Keratinocyte (primary cell): Measurements from ENCODE around the gene LPIN1. TPM values are rescaled to one million over a fixed set of nuclear protein-coding genes. Genes with fewer than 3 reads are reported as not detected.

Experiments used
- DNase-seq: peaks from one replicate; pipeline ENCODE4 v3.0.0-alpha.2; 2011; ENCODE audit warnings: low read depth, missing footprints, low spot score
- FAIRE-seq: peaks from 2 replicates; lab custom pipeline; 2011; peaks lifted over from hg19 to GRCh38; lab: Jason Lieb, UNC
- H2AFZ ChIP-seq: 2 replicates; pipeline ENCODE4 v1.6.0; 2012; ENCODE audit warnings: low read length, control low read depth, inconsistent platforms; ENCODE audit not compliant: control insufficient read depth
- H3K27ac ChIP-seq: 2 replicates; pipeline ENCODE4 v1.5.1; 2011; ENCODE audit warnings: low read length; ENCODE audit not compliant: control insufficient read depth, insufficient read depth
- H3K27me3 ChIP-seq: 3 replicates; pipeline ENCODE4 v1.6.0; 2011; ENCODE audit warnings: low read length; ENCODE audit not compliant: control insufficient read depth, insufficient read depth; ENCODE audit errors: extremely low read depth
- H3K36me3 ChIP-seq, 2 experiments: 2 replicates in 1 of 2; 3 replicates in 1 of 2; pipeline ENCODE4 v1.5.1; 2011; ENCODE audit warnings: low read length in 2 of 2, mild to moderate bottlenecking in 1 of 2; ENCODE audit not compliant: control insufficient read depth in 2 of 2, insufficient read depth in 2 of 2; ENCODE audit errors: extremely low read depth in 1 of 2
- H3K4me1 ChIP-seq: 3 replicates; pipeline ENCODE4 v1.5.1; 2011; ENCODE audit warnings: low read length; ENCODE audit not compliant: control insufficient read depth, insufficient read depth; ENCODE audit errors: extremely low read depth
- H3K4me2 ChIP-seq: 3 replicates; pipeline ENCODE4 v1.6.0; 2011; ENCODE audit warnings: low read depth, low read length; ENCODE audit not compliant: control insufficient read depth, insufficient read depth; ENCODE audit errors: extremely low read depth
- H3K4me3 ChIP-seq, 3 experiments: fragments of 200-600 bp in 1 of 3; sonication (generic) in 1 of 3; 2 replicates in 2 of 3; 3 replicates in 1 of 3; pipeline ENCODE4 v1.5.1; 2011 to 2016; ENCODE audit warnings: low read length in 3 of 3, mild to moderate bottlenecking in 3 of 3, control low read depth in 2 of 3, inconsistent platforms in 1 of 3, low read depth in 1 of 3, mixed read lengths in 1 of 3, mixed run types in 1 of 3, moderate library complexity in 1 of 3; ENCODE audit not compliant: control insufficient read depth in 2 of 3, insufficient read depth in 2 of 3; ENCODE audit errors: extremely low read depth in 1 of 3
- H3K79me2 ChIP-seq: 2 replicates; pipeline ENCODE4 v1.6.0; 2012; ENCODE audit warnings: low read length; ENCODE audit not compliant: control insufficient read depth, insufficient read depth
- H3K9ac ChIP-seq: 3 replicates; pipeline ENCODE4 v1.6.0; 2011; ENCODE audit warnings: low read length; ENCODE audit not compliant: control insufficient read depth, insufficient read depth; ENCODE audit errors: extremely low read depth
- H3K9me1 ChIP-seq: 3 replicates; pipeline ENCODE4 v1.6.0; 2011; ENCODE audit warnings: low read length; ENCODE audit not compliant: control insufficient read depth, insufficient read depth; ENCODE audit errors: extremely low read depth
- H3K9me3 ChIP-seq: 2 replicates; pipeline ENCODE4 v1.5.1; 2012; ENCODE audit warnings: low read depth, low read length; ENCODE audit not compliant: control insufficient read depth
- H4K20me1 ChIP-seq: 3 replicates; pipeline ENCODE4 v1.6.0; 2011; ENCODE audit warnings: low read length; ENCODE audit not compliant: control insufficient read depth, insufficient read depth; ENCODE audit errors: extremely low read depth
- CTCF ChIP-seq, 3 experiments: IDR thresholded peaks in 1 of 3; conservative IDR thresholded peaks in 1 of 3; optimal IDR thresholded peaks in 1 of 3; 2 replicates in 2 of 3; 3 replicates in 1 of 3; pipeline versions ENCODE3 to v1.5.1; 2011; ENCODE audit warnings: low read length in 3 of 3, mild to moderate bottlenecking in 3 of 3, moderate library complexity in 2 of 3, control low read depth in 1 of 3, inconsistent platforms in 1 of 3; ENCODE audit not compliant: insufficient read depth in 2 of 3; ENCODE audit errors: extremely low read depth in 1 of 3
- EZH2 ChIP-seq: IDR thresholded peaks from one replicate; pipeline ENCODE4 v1.6.1; 2012; ENCODE audit warnings: inconsistent platforms, mild to moderate bottlenecking, low read length, moderate library complexity
- dilution Hi-C: fragments of 300-500 bp; cut with MboI; formaldehyde crosslinking; loops from one replicate; pipeline ENCODE4 v1.7.0; 2020; ENCODE audit warnings: low sequenced_read_pairs; ENCODE audit not compliant: extremely low pct_ligation_motif_present
- polyA plus RNA-seq, 5 experiments: library from polyadenylated mRNA; depleted of rRNA in 3 of 5; stranded (reverse) in 3 of 5; stranded (forward) in 1 of 5; unstranded in 1 of 5; fragments of >200 nt; gene quantifications; 1 replicate in 1 of 5; 2 replicates in 3 of 5; 3 replicates in 1 of 5; pipeline versions ENCODE4 v1.2.1 to v1.2.3, GENCODE V29; 2011 to 2012; ENCODE audit warnings: missing spikeins in 2 of 5, low read depth in 1 of 5, low replicate concordance in 1 of 5

Gene LPIN1
- polyA plus RNA-seq, 1 donor (not counting 4 experiments of a cell fraction or from before 2014, with no cell fraction given): 79.6 TPM

- peaks cover 12% of the 10 kb centered on the region for H3K27me3 ChIP-seq
- dilution Hi-C loops: no loop called here
- FAIRE-seq (no peak), DNase-seq (no peak)
- no peak overlapping the region for H3K9ac ChIP-seq
- H3K9me1 ChIP-seq: no peaks in the 10 kb centered on the region
- H3K79me2 ChIP-seq: no peaks in the 10 kb centered on the region
- H3K27ac ChIP-seq: no peak overlapping the region
- H3K4me3 ChIP-seq: no peak overlapping the region
- no peak for TF ChIP-seq EZH2
- no peak for TF ChIP-seq CTCF (optimal IDR thresholded peaks at IDR 0.05 in 1 of 3, IDR thresholded peaks at IDR 0.05 in 1 of 3, conservative IDR thresholded peaks at IDR 0.05 in 1 of 3; ENCODE audit: extremely low read depth in 1 of 3, insufficient read depth in 2 of 3, low read length in 3 of 3)
- no peaks in the 10 kb centered on the region for H3K36me3 ChIP-seq
- no peaks in the 10 kb centered on the region for H4K20me1 ChIP-seq
- no peaks in the 10 kb centered on the region for H3K4me1 ChIP-seq
- H3K4me2 ChIP-seq: no peak overlapping the region
- H2AFZ ChIP-seq: no peak overlapping the region
- no peaks in the 10 kb centered on the region for H3K9me3 ChIP-seq
Measured at GRCh38 chr2:11873356-11874154, 127.1 kb downstream of the LPIN1 start.

- no peak for FAIRE-seq
- H2AFZ ChIP-seq: no peak overlapping the region
Measured at GRCh38 chr2:11874861-11875260, 128.4 kb downstream of the LPIN1 start.

More at GRCh38 chr2:11874861-11875260, 128.4 kb downstream of the LPIN1 start:
- no peaks in the 10 kb centered on the region for H3K79me2 ChIP-seq
- no peak overlapping the region for H3K4me3 ChIP-seq
- no peak for TF ChIP-seq CTCF (optimal IDR thresholded peaks at IDR 0.05 in 1 of 3, IDR thresholded peaks at IDR 0.05 in 1 of 3, conservative IDR thresholded peaks at IDR 0.05 in 1 of 3; ENCODE audit: extremely low read depth in 1 of 3, insufficient read depth in 2 of 3, low read length in 3 of 3)
- TF ChIP-seq EZH2: no peak
- H3K4me2 ChIP-seq: no peak overlapping the region
- H3K9ac ChIP-seq: no peak overlapping the region
- dilution Hi-C loops: no loop called here
- H3K27ac ChIP-seq: no peak overlapping the region
- H3K9me1 ChIP-seq: no peaks in the 10 kb centered on the region
- H3K4me1 ChIP-seq: no peaks in the 10 kb centered on the region
- H3K27me3 ChIP-seq: peaks cover 12% of the 10 kb centered on the region
- H4K20me1 ChIP-seq: no peaks in the 10 kb centered on the region
- no peak for DNase-seq
- H3K9me3 ChIP-seq: no peaks in the 10 kb centered on the region
- no peaks in the 10 kb centered on the region for H3K36me3 ChIP-seq
